Limb (tissue), 2 donors: ENCODE results near the gene PCNX1.
"Not testable (repeated sequence)": the region's sequence is repeated elsewhere in the genome, so short reads cannot be mapped to it uniquely, and the experiment has no call there.

Experiments
- DNase-seq, 2 donors: peaks; one replicate each; pipeline ENCODE4 v3.0.0-alpha.2; 2016; ENCODE audit errors: extremely low spot score in 2 of 2

Gene PCNX1

DNA sequence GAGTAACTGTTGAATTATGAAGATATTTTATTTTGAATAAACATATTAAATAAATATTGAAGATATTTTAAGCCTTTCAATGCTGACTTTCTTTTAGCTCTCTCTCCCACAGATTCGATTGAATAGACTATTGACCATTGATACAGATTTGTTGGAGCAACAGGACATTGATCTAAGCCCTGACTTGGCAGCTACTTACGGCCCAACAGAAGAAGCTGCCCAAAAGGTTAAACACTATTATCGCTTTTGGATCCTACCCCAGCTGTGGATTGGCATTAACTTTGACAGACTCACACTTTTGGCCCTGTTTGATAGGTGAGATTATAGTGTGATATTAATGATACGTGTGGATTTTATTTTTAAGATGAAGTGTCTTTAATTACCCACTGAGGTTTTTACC lies 105.6 kb downstream of the PCNX1 start:
- DNase-seq, result no peak

GRCh38 chr14:71013551-71014192 lies 106.4 kb downstream of the PCNX1 start:
- no peak for DNase-seq

GRCh38 chr14:71019917-71020316 lies 112.7 kb downstream of the PCNX1 start:
- DNase-seq, result not testable (repeated sequence)

GRCh38 chr14:71021347-71022011 lies 114.2 kb downstream of the PCNX1 start:
- no peak for DNase-seq

- DNase-seq, result no peak
Observed at GRCh38 chr14:71022012-71022869, 115.0 kb downstream of the PCNX1 start.

GRCh38 chr14:71022939-71023338 lies 115.7 kb downstream of the PCNX1 start:
- DNase-seq, result no peak

GRCh38 chr14:71029236-71029781 lies 122.0 kb downstream of the PCNX1 start:
- DNase-seq, result no peak

DNA sequence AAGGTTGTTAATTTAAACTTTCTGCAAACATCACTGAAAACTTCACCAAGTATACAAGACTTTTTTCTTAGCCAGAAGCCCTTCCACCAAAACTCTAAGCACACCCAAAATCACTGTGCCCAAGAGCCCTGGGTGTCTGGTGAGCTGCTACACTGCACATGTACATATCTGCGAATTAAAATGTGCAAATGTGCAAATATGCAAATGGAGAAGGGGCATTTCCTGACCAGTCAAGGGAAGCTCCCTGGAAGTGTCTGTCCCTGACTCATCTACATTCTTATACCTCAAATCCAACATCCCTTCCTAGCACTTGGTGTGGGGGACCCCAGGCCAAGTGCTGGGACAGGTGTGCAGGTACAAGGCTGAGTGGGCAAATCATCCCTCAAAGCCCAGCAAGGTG lies 123.7 kb downstream of the PCNX1 start:
- no peak for DNase-seq

- no peak for DNase-seq
Observed at GRCh38 chr14:71036433-71036832, 129.2 kb downstream of the PCNX1 start.

DNA sequence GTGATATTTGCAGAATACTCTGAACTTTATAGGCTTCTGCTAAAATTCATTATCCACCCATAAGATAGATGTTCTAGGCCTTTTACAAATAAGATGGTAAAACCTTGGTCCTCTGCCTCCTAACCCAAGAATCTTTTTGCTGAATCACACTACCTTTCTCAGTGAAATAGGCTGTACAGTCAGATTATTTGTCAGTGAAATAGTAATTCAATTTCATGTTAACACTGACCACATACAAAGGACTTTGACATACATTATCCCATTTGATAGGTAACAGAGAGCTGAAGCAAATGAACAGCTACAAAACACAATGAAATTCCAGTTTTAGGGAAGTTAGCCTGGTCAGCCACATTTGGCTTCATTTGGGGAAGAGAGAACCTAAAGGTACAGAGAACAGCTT lies 141.1 kb downstream of the PCNX1 start:
- DNase-seq, result no peak

DNA sequence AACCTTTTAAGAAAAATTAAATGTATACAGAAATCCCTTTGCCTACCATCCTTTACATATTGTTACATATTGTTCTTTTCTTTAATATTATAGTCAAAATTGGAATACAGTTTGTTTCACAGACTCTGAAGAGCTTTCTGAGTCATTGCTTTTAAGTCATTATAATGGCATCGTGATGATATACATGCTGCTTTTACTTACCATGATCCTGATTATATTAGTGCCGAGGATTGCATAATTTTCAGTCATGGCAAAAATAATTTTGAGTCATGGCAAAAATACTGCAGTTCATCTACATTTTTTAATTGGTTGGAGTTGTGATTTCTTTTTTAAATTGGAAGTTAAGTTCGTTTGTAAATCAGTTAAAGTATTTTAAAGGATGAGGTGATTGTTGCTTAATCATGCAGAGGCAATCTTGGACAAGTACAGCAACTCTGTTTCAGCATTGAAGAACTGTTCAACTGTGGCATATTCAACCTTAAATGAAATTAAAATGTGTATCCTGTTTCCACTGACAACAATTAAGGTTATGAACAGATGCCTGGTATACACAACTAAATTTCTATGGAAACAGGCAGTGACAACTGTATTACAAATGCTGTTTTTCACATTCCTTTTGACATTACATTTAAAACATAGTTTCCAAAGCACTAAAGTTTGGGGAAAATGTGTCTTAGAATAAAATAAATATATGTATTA lies 142.3 kb downstream of the PCNX1 start:
- no peak for DNase-seq

DNA sequence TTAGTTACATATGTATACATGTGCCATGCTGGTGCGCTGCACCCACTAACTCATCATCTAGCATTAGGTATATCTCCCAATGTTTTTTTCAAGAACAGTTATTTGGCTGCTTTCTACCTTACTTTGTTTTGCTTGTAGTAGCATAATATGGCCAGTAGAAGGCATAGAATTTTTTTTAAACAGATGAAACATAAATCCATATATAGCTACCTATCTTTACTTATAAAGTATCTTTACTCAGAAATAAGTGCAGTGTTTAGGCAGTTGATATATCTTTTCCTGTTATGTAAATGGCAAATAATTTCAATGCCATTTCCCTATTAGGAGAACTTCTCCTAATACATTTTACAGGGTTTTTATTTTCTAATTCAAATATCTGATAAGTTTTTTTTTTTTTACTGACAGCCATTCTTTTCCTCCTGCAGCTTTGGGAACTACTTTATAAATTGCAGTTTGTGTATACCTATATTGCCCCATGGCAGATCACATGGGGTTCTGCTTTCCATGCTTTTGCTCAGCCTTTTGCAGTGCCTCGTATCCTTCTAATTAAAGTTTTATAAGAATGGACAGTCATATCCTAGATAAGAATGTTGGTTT lies 143.1 kb downstream of the PCNX1 start:
- DNase-seq, result no peak

DNA sequence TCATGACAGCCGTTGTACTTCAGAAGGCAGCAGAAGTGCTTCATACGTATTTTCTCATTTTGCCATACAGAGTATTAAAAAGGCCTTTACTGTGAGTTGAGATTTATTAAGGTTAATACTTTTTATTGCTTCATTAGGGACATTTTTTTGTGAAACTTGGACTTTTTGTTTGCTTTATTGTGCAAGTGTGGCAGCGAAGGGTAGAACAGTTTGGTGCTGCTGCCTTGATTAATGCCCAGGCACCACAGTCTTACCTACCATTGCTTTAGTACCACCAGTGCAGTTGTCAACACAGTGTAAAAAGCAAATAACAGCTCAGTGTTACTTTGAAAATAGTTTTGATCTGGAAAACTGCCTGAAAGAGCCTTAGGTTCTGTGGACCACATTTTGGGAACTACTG lies 147.4 kb downstream of the PCNX1 start:
- DNase-seq, result no peak

DNA sequence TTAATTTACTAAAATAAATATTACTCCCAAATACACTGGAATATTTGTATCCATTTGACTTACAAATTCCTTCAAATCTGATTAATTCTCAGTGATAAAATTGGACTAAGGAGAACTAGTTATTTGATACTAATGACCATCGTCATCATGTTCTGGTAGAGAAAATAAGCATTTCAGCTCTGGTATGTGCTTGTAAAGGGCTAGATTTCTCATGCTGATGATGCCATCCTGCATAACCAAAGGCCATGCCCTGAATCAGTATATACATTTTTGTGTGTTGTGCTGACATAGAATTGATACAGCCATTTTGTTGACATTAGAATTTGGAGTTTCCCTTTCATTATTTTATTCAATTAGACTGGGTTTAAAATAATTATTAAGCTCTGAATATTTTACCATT lies 148.9 kb downstream of the PCNX1 start:
- DNase-seq, result no peak

DNA sequence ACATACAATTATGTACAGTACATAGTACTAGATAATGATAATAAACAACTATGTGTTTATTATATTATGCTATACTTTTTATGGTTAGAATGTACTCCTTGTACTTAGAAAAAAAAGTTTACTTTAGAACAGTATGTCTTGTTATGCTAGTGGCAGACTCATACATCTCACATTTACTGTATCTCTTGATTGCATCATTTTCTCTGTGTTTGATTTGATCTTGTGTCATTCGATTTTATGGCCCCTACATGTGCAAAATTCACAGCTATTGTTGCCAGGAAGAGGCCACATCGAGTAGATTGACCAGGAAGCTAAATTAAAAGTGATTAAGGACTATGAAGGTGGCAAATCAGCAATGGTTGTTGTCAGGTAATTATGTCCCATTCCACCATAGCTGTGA lies 153.0 kb downstream of the PCNX1 start:
- no peak for DNase-seq

DNA sequence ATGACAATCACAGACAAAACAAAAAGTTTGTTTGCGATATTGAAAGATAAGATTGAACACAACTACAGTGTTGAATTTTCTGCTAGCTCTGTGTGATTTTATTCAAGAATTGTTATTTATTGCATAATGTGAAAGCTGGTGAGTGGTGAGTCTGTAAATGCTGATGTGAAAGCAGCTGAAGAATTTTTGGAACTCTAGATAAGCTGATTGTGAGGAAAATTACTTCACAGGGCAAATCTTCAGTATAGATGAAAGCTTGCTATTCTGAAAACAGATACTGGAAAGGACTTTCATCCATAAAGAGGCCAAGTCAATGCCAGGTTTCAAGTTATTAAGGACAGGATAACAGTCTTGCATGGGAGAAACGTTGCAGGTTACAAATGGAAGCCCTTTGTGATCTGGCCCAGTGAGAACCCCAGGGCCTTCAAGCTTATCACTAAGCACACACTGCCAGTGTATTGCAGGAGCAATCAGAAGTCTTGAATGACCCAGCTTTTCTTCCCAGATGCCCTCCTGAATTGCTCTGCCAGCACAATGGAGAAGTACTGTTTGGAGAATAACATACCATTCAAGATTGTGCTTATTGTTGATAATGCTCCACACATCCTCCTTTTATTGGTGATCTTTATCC lies 153.7 kb downstream of the PCNX1 start:
- DNase-seq, result no peak

DNA sequence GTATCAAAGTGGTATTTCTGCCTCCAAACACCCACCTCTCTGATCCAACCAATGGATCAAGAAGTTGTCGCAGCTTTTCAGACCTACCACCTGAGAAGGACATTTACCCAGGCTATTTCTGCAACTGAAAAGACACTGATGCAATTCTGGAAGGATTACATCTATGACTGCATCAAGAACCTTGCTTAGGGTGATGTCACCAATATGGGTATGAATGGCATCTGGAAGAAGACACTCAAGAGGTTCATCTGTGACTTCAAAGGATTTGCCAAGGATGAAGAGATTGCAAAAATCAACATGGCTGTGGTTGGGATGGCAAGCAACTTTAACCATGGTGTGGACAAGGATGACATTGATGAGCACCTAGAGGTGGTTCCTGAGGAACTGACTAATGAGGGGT lies 154.2 kb downstream of the PCNX1 start:
- DNase-seq, result no peak

DNA sequence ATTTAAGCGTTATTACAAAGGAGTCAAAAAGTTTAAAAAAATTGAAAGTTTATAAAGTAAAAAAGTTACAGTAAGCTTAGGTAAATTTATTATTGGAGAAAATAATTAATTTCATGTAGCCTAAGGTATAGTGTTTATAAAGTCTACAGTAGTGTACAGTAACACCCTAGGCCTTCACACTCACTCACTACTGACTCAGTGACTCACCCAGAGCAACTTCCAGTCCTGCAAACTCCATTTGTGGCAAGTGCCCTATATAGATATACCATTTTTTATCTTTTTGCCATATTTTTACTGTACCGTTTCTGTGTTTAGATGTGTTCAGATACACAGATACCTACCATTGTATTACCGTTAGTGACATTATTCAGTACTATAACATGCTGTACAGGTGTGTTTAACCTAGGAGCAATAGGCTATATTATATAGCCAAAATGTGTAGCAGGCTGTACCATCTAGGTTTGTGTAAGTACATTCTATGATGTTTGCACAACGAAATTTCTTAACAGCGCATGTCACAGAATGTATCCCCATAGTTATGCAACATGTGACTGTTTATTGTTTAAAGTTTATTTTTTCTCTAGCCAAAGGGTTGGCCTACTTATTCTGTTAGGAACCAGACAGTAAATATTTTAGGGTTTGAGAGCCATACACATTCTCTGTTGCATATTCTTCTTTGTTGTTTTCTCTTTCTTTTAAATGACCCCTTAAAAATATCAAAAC lies 155.5 kb downstream of the PCNX1 start:
- no peak for DNase-seq

DNA sequence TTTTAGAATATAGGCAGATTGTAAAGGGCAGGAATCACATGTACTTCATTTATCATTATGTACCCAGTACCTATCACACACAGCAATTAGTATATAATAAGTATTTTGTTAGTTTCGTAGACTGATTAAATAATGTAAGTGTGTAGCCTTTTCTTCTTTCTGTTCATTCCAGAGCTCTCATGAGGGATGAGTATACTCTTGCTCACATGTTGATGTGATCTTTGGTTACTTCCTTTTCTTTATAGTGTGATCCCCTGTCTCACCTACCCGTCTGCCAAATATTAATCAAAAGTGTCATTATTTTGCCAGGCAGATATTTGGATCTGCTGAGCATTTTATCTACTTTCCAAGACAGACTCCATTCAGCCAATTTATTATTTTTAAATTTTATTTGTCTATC lies 156.1 kb downstream of the PCNX1 start:
- DNase-seq, result no peak

DNA sequence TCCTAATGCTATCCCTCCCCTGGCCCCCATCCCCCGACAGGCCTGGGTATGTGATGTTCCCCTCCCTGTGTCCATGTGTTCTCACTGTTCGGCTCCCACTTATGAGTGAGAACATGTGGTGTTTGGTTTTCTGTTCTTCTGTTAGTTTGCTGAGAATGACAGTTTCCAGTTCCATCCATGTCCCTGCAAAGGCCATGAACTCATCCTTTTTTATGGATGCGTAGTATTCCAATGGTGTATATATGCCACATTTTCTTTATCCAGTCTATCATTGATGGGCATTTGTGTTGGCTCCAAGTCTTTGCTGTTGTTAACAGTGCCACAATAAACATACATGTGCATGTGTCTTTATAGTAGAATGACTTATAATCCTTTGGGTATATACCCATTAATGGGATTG lies 157.5 kb downstream of the PCNX1 start:
- not testable (repeated sequence) for DNase-seq
